WTC11 (cell line): ENCODE results near the gene LCN15. TPM values are rescaled to one million over a fixed set of nuclear protein-coding genes. Genes with fewer than 3 reads are reported as not detected.
A peak's percentile ranks its signal among the peaks of the same experiment; 100 is the strongest.
"Not testable (repeated sequence)": the region's sequence is repeated elsewhere in the genome, so short reads cannot be mapped to it uniquely, and the experiment has no call there.

Source experiments
- ATAC-seq: fragments of 200-7000 bp; cut with Tn5 transposase; 2 replicates; pipeline ENCODE4 v1.10.0; 2021; ENCODE audit warnings: mild to moderate bottlenecking, moderate library complexity
- CTCF ChIA-PET: fragments of 300-600 bp; sonication (Branson Sonifier 250); formaldehyde crosslinking; loops from one replicate; lab custom pipeline; 2021; ENCODE audit warnings: antibody characterized with exemption; lab: Charles Lee
- POLR2A ChIA-PET: fragments of 350-600 bp; sonication (Branson Sonifier 250); formaldehyde crosslinking; loops from one replicate; lab custom pipeline; 2021; ENCODE audit warnings: antibody characterized with exemption; lab: Charles Lee
- DNase-seq: peaks from one replicate; pipeline ENCODE4 v3.0.0; 2021; ENCODE audit warnings: low spot score
- H3K27ac Mint-ChIP-seq: 2 replicates; pipeline ENCODE4 v1.8.0; 2021; ENCODE audit warnings: mixed read lengths
- H3K27me3 Mint-ChIP-seq: 2 replicates; pipeline ENCODE4 v1.8.0; 2021; ENCODE audit warnings: low read depth, mild to moderate bottlenecking, moderate library complexity, mixed read lengths
- H3K36me3 Mint-ChIP-seq: 2 replicates; pipeline ENCODE4 v1.8.0; 2021; ENCODE audit warnings: mixed read lengths
- H3K4me1 Mint-ChIP-seq: 2 replicates; pipeline ENCODE4 v1.8.0; 2022; ENCODE audit warnings: mixed read lengths
- H3K4me3 Mint-ChIP-seq: 2 replicates; pipeline ENCODE4 v1.8.0; 2021; ENCODE audit warnings: mild to moderate bottlenecking, moderate library complexity, mixed read lengths
- H3K9me3 Mint-ChIP-seq: 2 replicates; pipeline ENCODE4 v1.8.0; 2021; ENCODE audit warnings: mixed read lengths
- CBFB ChIP-seq: sonication (generic); formaldehyde crosslinking; IDR thresholded peaks from 2 replicates; pipeline ENCODE4 v1.8.1; 2022; ENCODE audit warnings: mild to moderate bottlenecking, low read depth, missing genetic modification reagents
- FOXK1 ChIP-seq: sonication (generic); formaldehyde crosslinking; IDR thresholded peaks from 2 replicates; pipeline ENCODE4 v1.8.0; 2022; ENCODE audit warnings: mild to moderate bottlenecking, moderate library complexity, missing genetic modification reagents
- FOXP1 ChIP-seq: sonication (generic); formaldehyde crosslinking; IDR thresholded peaks from 2 replicates; pipeline ENCODE4 v1.8.0; 2022; ENCODE audit warnings: missing genetic modification reagents, mild to moderate bottlenecking, moderate library complexity, borderline replicate concordance
- FOXP4 ChIP-seq: sonication (generic); formaldehyde crosslinking; IDR thresholded peaks from 2 replicates; pipeline ENCODE4 v1.8.0; 2022; ENCODE audit warnings: mild to moderate bottlenecking, missing genetic modification reagents
- GTF2I ChIP-seq: fragments of 250-450 bp; sonication (Bioruptor Pico); conservative IDR thresholded peaks from 2 replicates; pipeline ENCODE4 v1.4.0; 2021; ENCODE audit warnings: mild to moderate bottlenecking
- IRF2 ChIP-seq: sonication (generic); formaldehyde crosslinking; IDR thresholded peaks from 2 replicates; pipeline ENCODE4 v1.8.0; 2022; ENCODE audit warnings: low read depth, missing genetic modification reagents, borderline replicate concordance
- NFE2L1 ChIP-seq: sonication (generic); formaldehyde crosslinking; IDR thresholded peaks from 2 replicates; pipeline ENCODE4 v1.8.1; 2023; ENCODE audit warnings: missing genetic modification reagents
- NR3C1 ChIP-seq: sonication (generic); formaldehyde crosslinking; conservative IDR thresholded peaks from 2 replicates; pipeline ENCODE4 v1.8.1; 2023; ENCODE audit warnings: low read depth, mild to moderate bottlenecking, missing genetic modification reagents
- OVOL2 ChIP-seq: fragments of 250-450 bp; sonication (Bioruptor Pico); IDR thresholded peaks from 2 replicates; pipeline ENCODE4 v1.9.0; 2021; ENCODE audit warnings: mild to moderate bottlenecking, borderline replicate concordance
- SOX15 ChIP-seq: fragments of 250-450 bp; sonication (Bioruptor Pico); IDR thresholded peaks from 2 replicates; pipeline ENCODE4 v1.9.0; 2021; ENCODE audit warnings: mild to moderate bottlenecking
- SP1 ChIP-seq: sonication (generic); formaldehyde crosslinking; conservative IDR thresholded peaks from 2 replicates; pipeline ENCODE4 v1.8.1; 2022; ENCODE audit warnings: missing genetic modification reagents
- TCF7 ChIP-seq: sonication (generic); formaldehyde crosslinking; IDR thresholded peaks from 2 replicates; pipeline ENCODE4 v1.8.0; 2022; ENCODE audit warnings: mild to moderate bottlenecking, low read depth, missing genetic modification reagents, moderate library complexity
- ZNF138 ChIP-seq: sonication (generic); formaldehyde crosslinking; conservative IDR thresholded peaks from 2 replicates; pipeline ENCODE4 v1.8.1; 2022; ENCODE audit warnings: mild to moderate bottlenecking, moderate library complexity, missing genetic modification reagents
- ZNF219 ChIP-seq: sonication (generic); formaldehyde crosslinking; IDR thresholded peaks from 2 replicates; pipeline ENCODE4 v1.8.0; 2023; ENCODE audit warnings: missing genetic modification reagents, mild to moderate bottlenecking, borderline replicate concordance
- ZNF232 ChIP-seq: sonication (generic); formaldehyde crosslinking; IDR thresholded peaks from 2 replicates; pipeline ENCODE4 v1.8.0; 2022; ENCODE audit warnings: mild to moderate bottlenecking, missing genetic modification reagents
- ZNF317 ChIP-seq: sonication (generic); formaldehyde crosslinking; IDR thresholded peaks from 2 replicates; pipeline ENCODE4 v1.8.1; 2023; ENCODE audit warnings: low read depth, mild to moderate bottlenecking, moderate library complexity, missing genetic modification reagents, borderline replicate concordance
- ZNF425 ChIP-seq: fragments of 250-450 bp; sonication (Bioruptor Pico); conservative IDR thresholded peaks from 2 replicates; pipeline ENCODE4 v1.9.0; 2021; ENCODE audit warnings: mild to moderate bottlenecking
- ZSCAN18 ChIP-seq: fragments of 250-450 bp; sonication (Bioruptor Pico); IDR thresholded peaks from 2 replicates; pipeline ENCODE4 v2.1.2; 2022; ENCODE audit warnings: mild to moderate bottlenecking, moderate library complexity
- total RNA-seq: library from RNA; stranded (reverse); gene quantifications from 3 replicates; pipeline ENCODE4 v1.2.3, GENCODE V29; 2021
- TF ChIP-seq, protein P1 (sequence below): sonication (generic); formaldehyde crosslinking; IDR thresholded peaks from 2 replicates; pipeline ENCODE4 v1.8.0; 2022; ENCODE audit warnings: mild to moderate bottlenecking, missing genetic modification reagents
- TF ChIP-seq, protein P2 (sequence below): sonication (generic); formaldehyde crosslinking; IDR thresholded peaks from 2 replicates; pipeline ENCODE4 v1.8.0; 2022; ENCODE audit warnings: mild to moderate bottlenecking, missing genetic modification reagents

LCN15 gene
- total RNA-seq, 1 experiment from 2014 or later: 0.52 TPM

DNA sequence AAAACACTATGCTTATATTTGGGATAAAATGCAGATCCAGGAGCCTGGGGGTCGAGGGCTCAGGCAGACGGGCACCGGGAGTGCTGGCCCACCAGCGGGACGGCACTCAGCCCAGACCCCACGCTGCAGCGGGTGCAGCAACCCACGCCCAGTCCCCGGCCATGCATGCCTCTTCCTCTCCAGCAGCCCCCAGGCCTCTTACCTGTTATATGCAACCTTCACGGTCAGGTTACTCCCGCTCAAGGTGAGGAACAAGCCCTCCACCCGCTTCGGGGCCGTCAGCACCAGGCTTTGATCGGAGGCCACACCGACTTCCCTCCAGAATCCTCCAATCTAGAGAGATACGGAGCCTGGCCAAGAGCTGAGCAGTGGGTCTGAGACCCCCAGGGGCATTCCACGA lies 7.5 kb downstream of the LCN15 start (continued):
- TF ChIP-seq ZSCAN18 (CRISPR knock-in tag) (no peak), FOXP1 (CRISPR knock-in tag) (no peak), CBFB (no peak), FOXK1 (no peak)

DNA sequence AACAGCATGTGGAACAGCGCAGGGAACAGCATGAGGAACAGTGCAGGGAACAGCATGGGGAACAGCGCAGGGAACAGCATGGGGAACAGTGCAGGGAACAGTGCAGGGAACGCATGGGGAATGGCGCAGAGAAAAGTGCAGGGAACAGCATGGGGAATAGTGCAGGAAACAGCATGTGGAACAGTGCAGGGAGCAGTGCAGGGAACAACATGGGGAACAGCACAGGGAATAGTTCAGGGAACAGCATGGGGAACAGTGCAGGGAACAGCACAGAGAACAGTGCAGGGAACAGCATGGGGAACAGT lies 8.2 kb downstream of the LCN15 start:
- H3K4me1 Mint-ChIP-seq: peaks cover 7% of the 10 kb centered on the region
- no peak for TF ChIP-seq NFE2L1 (CRISPR knock-in tag)
- no peak for TF ChIP-seq TCF7 (CRISPR knock-in tag)
- no peak for TF ChIP-seq SOX15
- no peak for TF ChIP-seq ZNF232 (CRISPR knock-in tag)
- TF ChIP-seq ZNF138 (CRISPR knock-in tag): no peak
- TF ChIP-seq, protein P1, sequence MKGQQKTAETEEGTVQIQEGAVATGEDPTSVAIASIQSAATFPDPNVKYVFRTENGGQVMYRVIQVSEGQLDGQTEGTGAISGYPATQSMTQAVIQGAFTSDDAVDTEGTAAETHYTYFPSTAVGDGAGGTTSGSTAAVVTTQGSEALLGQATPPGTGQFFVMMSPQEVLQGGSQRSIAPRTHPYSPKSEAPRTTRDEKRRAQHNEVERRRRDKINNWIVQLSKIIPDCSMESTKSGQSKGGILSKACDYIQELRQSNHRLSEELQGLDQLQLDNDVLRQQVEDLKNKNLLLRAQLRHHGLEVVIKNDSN (CRISPR knock-in tag): no peak
- TF ChIP-seq NR3C1 (CRISPR knock-in tag): no peak
- TF ChIP-seq IRF2 (CRISPR knock-in tag): no peak
- no peak for TF ChIP-seq FOXP4 (CRISPR knock-in tag)
- TF ChIP-seq, all 79 proteins: peak for 0
- Mint-ChIP-seq H3K27ac (no peak overlapping the region), H3K9me3 (peaks cover 31% of the 10 kb centered on the region), H3K36me3 (peaks cover 11% of the 10 kb centered on the region), H3K27me3 (peaks cover 3% of the 10 kb centered on the region; the same call in 1 of the 2 replicates), H3K4me3 (no peak overlapping the region)
- CTCF ChIA-PET: no interaction called here
- POLR2A ChIA-PET: no interaction called here
- ATAC-seq: no peak
- DNase-seq: no peak

- H3K36me3 Mint-ChIP-seq: peaks cover 11% of the 10 kb centered on the region
- H3K9me3 Mint-ChIP-seq: peaks cover 33% of the 10 kb centered on the region
- not testable (repeated sequence) for DNase-seq
- TF ChIP-seq GTF2I: peak; percentile 63; the same call in 1 of the 2 replicates
- TF ChIP-seq, all 79 proteins: peak for 1; not testable (repeated sequence) for 78
- H3K4me3 Mint-ChIP-seq, ATAC-seq, H3K4me1 Mint-ChIP-seq, H3K27me3 Mint-ChIP-seq, POLR2A ChIA-PET, H3K27ac Mint-ChIP-seq: not testable (repeated sequence)
- CTCF ChIA-PET: interaction anchor here (0.7 to 1.7 kb wide), 6 partner anchors 8 to 293 kb away, joined by 3 to 11 read pairs (median 4); partner anchors contain the start of gene LCN10
Observed at GRCh38 chr9:136755302-136756133, 8.8 kb downstream of the LCN15 start.

GRCh38 chr9:136754626-136755301 lies 9.6 kb downstream of the LCN15 start:
- no peaks in the 10 kb centered on the region for H3K4me1 Mint-ChIP-seq
- ATAC-seq (peak; percentile 61), DNase-seq (no peak)
- peaks cover 3% of the 10 kb centered on the region; the same call in 1 of the 2 replicates for H3K27me3 Mint-ChIP-seq
- H3K4me3 Mint-ChIP-seq: no peak overlapping the region
- peaks cover 11% of the 10 kb centered on the region for H3K36me3 Mint-ChIP-seq
- H3K9me3 Mint-ChIP-seq: peaks cover 33% of the 10 kb centered on the region
- no peak overlapping the region for H3K27ac Mint-ChIP-seq
- ChIA-PET POLR2A (no interaction called here), CTCF (interaction anchor here (0.7 to 1.7 kb wide), 8 partner anchors 8 to 294 kb away, joined by 3 to 11 read pairs (median 3); partner anchors contain the start of gene LCN10)
- TF ChIP-seq OVOL2 (CRISPR knock-in tag) (no peak), SP1 (no peak), ZNF425 (no peak), ZNF219 (CRISPR knock-in tag) (no peak), ZNF317 (CRISPR knock-in tag) (no peak)
- TF ChIP-seq, protein P2, sequence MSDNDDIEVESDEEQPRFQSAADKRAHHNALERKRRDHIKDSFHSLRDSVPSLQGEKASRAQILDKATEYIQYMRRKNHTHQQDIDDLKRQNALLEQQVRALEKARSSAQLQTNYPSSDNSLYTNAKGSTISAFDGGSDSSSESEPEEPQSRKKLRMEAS: no peak
